ENCODE data around the gene B4GALNT3.

The B4GALNT3 gene

DNA sequence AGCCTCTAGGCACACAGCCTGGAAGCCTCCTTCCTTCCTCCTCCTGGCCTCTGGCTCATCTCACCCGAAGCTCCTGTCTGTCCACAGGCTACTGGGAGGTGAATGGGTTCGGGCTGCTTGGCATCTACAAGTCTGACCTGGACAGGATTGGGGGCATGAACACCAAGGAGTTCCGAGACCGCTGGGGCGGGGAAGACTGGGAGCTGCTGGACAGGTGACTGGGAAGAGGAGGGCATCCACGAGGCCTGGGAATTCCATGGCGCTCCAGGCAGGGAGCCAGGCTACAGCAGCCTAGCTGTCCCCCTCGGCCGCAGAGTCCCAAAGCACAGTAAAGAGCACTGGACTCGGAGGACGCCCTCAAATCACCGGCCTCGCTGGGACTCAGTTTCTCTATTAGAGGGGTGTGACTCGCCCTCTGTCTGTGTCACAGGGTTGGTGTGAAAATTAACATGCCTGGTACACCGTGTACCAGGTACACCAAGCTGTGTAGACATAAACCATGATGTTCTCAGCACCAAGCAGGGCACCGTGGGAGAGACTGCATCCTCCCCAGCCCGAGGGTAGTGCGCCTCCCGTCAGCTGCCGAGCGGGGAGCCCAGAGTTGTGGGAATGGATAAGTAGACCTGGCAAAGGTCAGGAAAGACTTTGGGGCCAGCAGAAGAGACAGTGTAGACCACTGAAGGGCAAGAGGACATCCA lies 99.6 kb downstream of the B4GALNT3 start:
- H2AFZ ChIP-seq (ENCODE audit: low read length), result no peak overlapping the region
- peaks cover 15% of the 10 kb centered on the region for H3K36me3 ChIP-seq (ENCODE audit: insufficient read depth, low read length)
- no peaks in the 10 kb centered on the region for H3K9me3 ChIP-seq (ENCODE audit: low read length)
- TF ChIP-seq EZH2 (IDR thresholded peaks at IDR 0.05; ENCODE audit: borderline replicate concordance, low read length), result no peak
- TF ChIP-seq, protein P1, sequence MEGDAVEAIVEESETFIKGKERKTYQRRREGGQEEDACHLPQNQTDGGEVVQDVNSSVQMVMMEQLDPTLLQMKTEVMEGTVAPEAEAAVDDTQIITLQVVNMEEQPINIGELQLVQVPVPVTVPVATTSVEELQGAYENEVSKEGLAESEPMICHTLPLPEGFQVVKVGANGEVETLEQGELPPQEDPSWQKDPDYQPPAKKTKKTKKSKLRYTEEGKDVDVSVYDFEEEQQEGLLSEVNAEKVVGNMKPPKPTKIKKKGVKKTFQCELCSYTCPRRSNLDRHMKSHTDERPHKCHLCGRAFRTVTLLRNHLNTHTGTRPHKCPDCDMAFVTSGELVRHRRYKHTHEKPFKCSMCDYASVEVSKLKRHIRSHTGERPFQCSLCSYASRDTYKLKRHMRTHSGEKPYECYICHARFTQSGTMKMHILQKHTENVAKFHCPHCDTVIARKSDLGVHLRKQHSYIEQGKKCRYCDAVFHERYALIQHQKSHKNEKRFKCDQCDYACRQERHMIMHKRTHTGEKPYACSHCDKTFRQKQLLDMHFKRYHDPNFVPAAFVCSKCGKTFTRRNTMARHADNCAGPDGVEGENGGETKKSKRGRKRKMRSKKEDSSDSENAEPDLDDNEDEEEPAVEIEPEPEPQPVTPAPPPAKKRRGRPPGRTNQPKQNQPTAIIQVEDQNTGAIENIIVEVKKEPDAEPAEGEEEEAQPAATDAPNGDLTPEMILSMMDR (IDR thresholded peaks at IDR 0.05; ENCODE audit: low read length), result no peak
- peaks cover 21% of the 10 kb centered on the region for H3K4me1 ChIP-seq (ENCODE audit: insufficient read depth, low read length, severe bottlenecking)
- H3K79me2 ChIP-seq (ENCODE audit: insufficient read depth, low read length), result no peaks in the 10 kb centered on the region
- H3K27ac ChIP-seq (ENCODE audit: low read depth, low read length, poor library complexity, severe bottlenecking), result no peak overlapping the region
- no peak overlapping the region for H3K4me2 ChIP-seq (ENCODE audit: low read length)
- H3K4me3 ChIP-seq (ENCODE audit: low read depth, low read length, poor library complexity, severe bottlenecking), result no peak overlapping the region
- H3K27me3 ChIP-seq (ENCODE audit: insufficient read depth, low read length), result peaks cover 11% of the 10 kb centered on the region; the same call in 1 of the 2 replicates
- H3K9ac ChIP-seq (ENCODE audit: low read length), result no peak overlapping the region
- H3K9me2 ChIP-seq (ENCODE audit: low read depth, low read length), result no peaks in the 10 kb centered on the region
- no peaks in the 10 kb centered on the region for H3F3A ChIP-seq (ENCODE audit: insufficient read depth, low read length)
- no peaks in the 10 kb centered on the region for H4K20me1 ChIP-seq (ENCODE audit: insufficient read depth, low read length)

DNA sequence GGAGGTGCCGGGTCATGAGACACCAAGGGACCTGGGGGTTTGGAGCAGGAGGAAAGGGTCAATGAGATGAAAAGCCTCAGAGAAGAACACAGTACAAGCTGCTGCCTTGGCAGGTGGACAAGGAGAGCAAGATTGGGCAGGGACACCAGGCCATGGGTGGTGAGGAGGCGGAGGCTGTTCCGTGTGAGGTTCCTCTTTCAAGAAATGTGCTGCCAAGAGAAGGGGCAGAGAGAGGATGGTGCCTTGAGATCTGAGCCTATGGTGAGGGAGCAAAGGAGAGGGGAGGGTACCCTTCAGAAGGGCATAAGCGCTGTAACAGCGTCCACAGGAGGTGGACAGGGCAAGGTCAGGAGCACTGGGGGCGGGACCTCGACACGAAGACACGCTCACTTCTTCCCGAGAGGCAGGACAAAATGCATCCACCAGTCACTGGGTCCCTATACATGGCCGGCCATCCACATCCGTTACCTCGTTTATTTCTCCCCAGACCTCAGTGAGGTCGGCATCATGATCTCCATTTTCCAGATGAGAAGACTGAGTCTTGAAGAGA lies 100.2 kb downstream of the B4GALNT3 start:
- no peaks in the 10 kb centered on the region for H3F3A ChIP-seq (ENCODE audit: insufficient read depth, low read length)
- H3K36me3 ChIP-seq (ENCODE audit: insufficient read depth, low read length), result peaks cover 21% of the 10 kb centered on the region
- no peaks in the 10 kb centered on the region for H3K9me2 ChIP-seq (ENCODE audit: low read depth, low read length)
- TF ChIP-seq, protein P1 (IDR thresholded peaks at IDR 0.05; ENCODE audit: low read length), result no peak
- no peak for TF ChIP-seq EZH2 (IDR thresholded peaks at IDR 0.05; ENCODE audit: borderline replicate concordance, low read length)
- H4K20me1 ChIP-seq (ENCODE audit: insufficient read depth, low read length), result no peaks in the 10 kb centered on the region
- no peaks in the 10 kb centered on the region for H3K9me3 ChIP-seq (ENCODE audit: low read length)
- H3K4me2 ChIP-seq (ENCODE audit: low read length), result no peak overlapping the region
- H3K4me1 ChIP-seq (ENCODE audit: insufficient read depth, low read length, severe bottlenecking), result peaks cover 21% of the 10 kb centered on the region
- no peak overlapping the region for H3K4me3 ChIP-seq (ENCODE audit: low read depth, low read length, poor library complexity, severe bottlenecking)
- H3K79me2 ChIP-seq (ENCODE audit: insufficient read depth, low read length), result no peaks in the 10 kb centered on the region
- peaks cover 11% of the 10 kb centered on the region; the same call in 1 of the 2 replicates for H3K27me3 ChIP-seq (ENCODE audit: insufficient read depth, low read length)
- no peak overlapping the region for H2AFZ ChIP-seq (ENCODE audit: low read length)
- no peak overlapping the region for H3K9ac ChIP-seq (ENCODE audit: low read length)
- H3K27ac ChIP-seq (ENCODE audit: low read depth, low read length, poor library complexity, severe bottlenecking), result no peak overlapping the region

DNA sequence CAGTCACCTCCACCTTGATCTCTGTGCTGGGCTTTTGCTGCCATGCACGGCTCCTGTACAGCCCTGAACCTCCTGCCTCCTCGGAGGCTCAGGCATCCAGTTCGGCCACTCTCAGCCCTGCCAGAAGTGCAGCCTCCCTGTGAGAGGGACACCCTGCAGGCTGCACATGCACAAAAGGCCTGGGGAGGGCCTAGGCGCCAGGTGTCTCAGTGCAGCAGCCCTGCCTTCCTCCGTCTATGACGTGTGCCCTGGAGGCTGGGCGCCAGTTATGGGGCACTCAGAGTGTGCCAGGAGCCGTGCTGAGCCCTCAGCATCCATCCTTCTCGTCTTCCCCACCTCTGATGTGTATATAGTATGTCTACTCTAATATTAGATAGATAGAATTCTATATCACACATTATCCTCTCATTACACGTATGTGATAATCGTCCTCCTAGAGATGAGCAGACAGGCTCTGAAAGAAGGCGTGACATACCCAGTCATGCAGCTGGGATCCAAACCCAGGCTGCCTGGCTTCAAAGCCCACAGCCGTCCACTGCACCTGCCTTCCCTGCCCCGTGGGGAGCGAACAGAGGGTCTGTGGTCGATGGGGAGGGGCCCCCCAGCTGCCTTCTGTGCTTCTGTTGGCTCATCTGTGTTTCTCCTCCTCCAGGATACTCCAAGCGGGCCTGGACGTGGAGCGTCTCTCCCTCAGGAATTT lies 101.1 kb downstream of the B4GALNT3 start:
- Histone ChIP-seq H3K27me3 (ENCODE audit: insufficient read depth, low read length) (peaks cover 11% of the 10 kb centered on the region; the same call in 1 of the 2 replicates), H3K4me2 (ENCODE audit: low read length) (no peak overlapping the region; the same call in 1 of the 2 replicates), H3F3A (ENCODE audit: insufficient read depth, low read length) (no peaks in the 10 kb centered on the region), H3K9me3 (ENCODE audit: low read length) (no peaks in the 10 kb centered on the region), H2AFZ (ENCODE audit: low read length) (no peak overlapping the region), H3K4me1 (ENCODE audit: insufficient read depth, low read length, severe bottlenecking) (peaks cover 21% of the 10 kb centered on the region), H3K9me2 (ENCODE audit: low read depth, low read length) (no peaks in the 10 kb centered on the region), H3K36me3 (ENCODE audit: insufficient read depth, low read length) (peaks cover 30% of the 10 kb centered on the region), H3K9ac (ENCODE audit: low read length) (no peak overlapping the region), H3K27ac (ENCODE audit: low read depth, low read length, poor library complexity, severe bottlenecking) (no peak overlapping the region), H3K79me2 (ENCODE audit: insufficient read depth, low read length) (no peaks in the 10 kb centered on the region), H3K4me3 (ENCODE audit: low read depth, low read length, poor library complexity, severe bottlenecking) (no peak overlapping the region), H4K20me1 (ENCODE audit: insufficient read depth, low read length) (no peaks in the 10 kb centered on the region)
- no peak for TF ChIP-seq EZH2 (IDR thresholded peaks at IDR 0.05; ENCODE audit: borderline replicate concordance, low read length)
- TF ChIP-seq, protein P1 (IDR thresholded peaks at IDR 0.05; ENCODE audit: low read length), result no peak; the same call in 1 of the 2 replicates

Measured in OCI-LY1 (cell line).